HUES48 (cell line): ENCODE measurements around the gene RGS1.

Source experiments
- H3K27ac ChIP-seq: one replicate; pipeline ENCODE4 v1.7.0; 2013; ENCODE audit warnings: low read depth, low read length, inconsistent platforms
- H3K27me3 ChIP-seq: 2 replicates; pipeline ENCODE4 v1.6.1; 2013; ENCODE audit warnings: mild to moderate bottlenecking, low read length; ENCODE audit not compliant: control insufficient read depth, insufficient read depth
- H3K36me3 ChIP-seq: 2 replicates; pipeline ENCODE4 v1.6.1; 2013; ENCODE audit warnings: low read length; ENCODE audit not compliant: control insufficient read depth, insufficient read depth
- H3K4me1 ChIP-seq: 2 replicates; pipeline ENCODE4 v1.6.1; 2013; ENCODE audit warnings: mild to moderate bottlenecking, low read length; ENCODE audit not compliant: control insufficient read depth, insufficient read depth
- H3K4me3 ChIP-seq: 2 replicates; pipeline ENCODE4 v1.5.1; 2013; ENCODE audit warnings: mild to moderate bottlenecking, low read depth, low read length
- H3K9ac ChIP-seq: 2 replicates; pipeline ENCODE4 v1.6.1; 2013; ENCODE audit warnings: mild to moderate bottlenecking, low read depth, low read length, moderate library complexity
- H3K9me3 ChIP-seq: 2 replicates; pipeline ENCODE4 v1.6.1; 2013; ENCODE audit warnings: low read length; ENCODE audit not compliant: control insufficient read depth, insufficient read depth

RGS1 gene

DNA sequence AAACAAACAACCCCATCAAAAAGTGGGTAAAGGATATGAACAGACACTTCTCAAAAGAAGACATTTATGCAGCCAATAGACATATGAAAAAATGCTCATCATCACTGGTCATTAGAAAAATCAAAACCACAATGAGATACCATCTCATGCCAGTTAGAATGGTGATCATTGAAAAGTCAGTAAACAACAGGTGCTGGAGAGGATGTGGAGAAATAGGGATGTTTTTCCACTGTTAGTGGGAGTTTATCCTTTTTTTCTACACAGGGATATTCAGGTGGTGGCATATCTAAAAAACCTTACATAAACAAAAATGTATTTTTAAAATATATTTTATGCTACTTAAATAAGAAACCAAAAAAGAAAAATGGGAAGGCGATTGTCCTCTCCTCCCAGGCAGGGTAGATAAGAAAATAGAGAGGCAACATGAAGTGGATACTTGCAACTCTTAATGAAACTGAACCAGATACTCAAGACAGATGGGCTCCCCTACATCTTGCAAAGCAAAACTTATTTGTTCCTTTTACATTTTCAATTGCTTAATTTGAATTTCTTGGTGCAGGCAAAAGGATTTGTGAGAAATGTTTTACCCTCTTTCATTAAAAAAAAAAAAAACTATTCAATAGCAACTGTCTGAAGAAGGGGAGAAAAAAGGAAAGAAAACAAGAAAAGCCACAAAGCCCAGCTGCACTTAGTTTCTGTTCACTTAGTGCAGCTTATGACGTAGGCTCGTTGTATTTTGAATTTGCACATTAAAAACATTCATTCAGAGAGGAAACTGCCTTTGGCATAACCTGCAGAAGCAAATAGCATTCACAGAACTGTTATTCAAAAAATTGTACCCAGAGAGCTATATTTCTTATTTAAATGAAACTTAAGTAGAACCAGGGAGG, 36.9 kb upstream of the RGS1 start:
- Histone ChIP-seq H3K4me1 (peaks cover 17% of the 10 kb centered on the region), H3K27ac (peak overlapping the region; percentile 38), H3K9ac (peak overlapping the region; percentile 5; the same call in 1 of the 2 replicates), H3K9me3 (no peaks in the 10 kb centered on the region; the same call in 1 of the 2 replicates), H3K4me3 (no peak overlapping the region), H3K36me3 (no peaks in the 10 kb centered on the region), H3K27me3 (no peaks in the 10 kb centered on the region)

DNA sequence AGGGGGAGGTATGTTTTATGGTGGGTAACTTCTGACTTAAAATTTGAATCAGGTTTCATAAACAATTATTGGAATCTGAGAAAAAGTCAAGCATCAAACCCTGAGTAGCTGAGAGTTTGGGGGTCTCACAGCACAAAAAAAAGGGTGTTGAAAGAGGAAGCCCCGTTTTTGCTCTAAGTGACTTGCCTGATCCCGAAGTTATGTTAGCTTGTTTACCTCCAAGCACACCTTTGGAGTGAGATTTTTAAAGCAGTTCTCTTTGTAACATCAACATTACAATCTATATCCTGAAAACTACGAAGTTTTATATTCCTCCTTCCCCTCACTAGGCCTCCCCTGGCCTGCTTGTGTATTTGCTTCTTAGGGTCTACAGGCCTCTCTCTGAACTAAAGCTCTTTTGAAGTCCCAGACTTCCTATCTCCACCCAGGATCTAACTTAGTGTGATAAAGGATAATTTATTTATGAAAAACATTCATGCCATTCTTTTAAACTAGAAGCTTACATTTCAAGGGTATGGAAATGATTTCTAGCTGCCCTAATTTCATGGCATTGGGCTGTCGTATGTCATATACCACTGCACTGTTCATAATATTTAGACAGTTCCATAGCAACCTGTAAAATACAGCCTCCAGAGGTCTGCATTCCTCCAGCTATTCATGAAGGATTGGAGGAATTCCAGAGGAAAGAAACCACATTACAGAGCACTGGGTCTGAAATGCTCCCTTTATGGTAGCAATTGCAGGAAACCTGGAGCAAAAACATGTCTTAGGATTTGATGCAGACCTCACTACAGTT, 36.1 kb upstream of the RGS1 start:
- Histone ChIP-seq H3K9ac (peak overlapping the region; percentile 5; the same call in 1 of the 2 replicates), H3K9me3 (no peaks in the 10 kb centered on the region; the same call in 1 of the 2 replicates), H3K36me3 (no peaks in the 10 kb centered on the region), H3K27ac (peak overlapping the region; percentile 38), H3K27me3 (no peaks in the 10 kb centered on the region), H3K4me3 (no peak overlapping the region), H3K4me1 (peaks cover 17% of the 10 kb centered on the region)

DNA sequence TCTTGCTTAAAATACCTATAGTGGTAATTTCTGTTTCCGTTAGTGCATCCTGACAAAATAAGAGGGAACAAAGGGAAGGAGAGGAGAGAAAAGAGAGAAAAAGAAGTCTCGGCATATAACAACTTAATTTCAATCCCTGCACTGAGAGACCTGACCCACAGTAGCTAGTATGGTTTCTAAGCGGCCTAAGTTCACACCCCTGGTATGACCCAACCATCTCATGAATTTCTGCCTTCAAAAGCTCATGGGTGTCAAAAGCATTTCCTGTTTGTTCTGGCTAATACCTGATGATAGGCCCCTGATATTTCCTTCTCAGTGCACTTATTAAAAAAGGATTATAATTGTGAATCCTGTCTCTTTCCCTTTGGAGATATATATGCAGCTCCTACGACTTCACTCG, 32.1 kb upstream of the RGS1 start:
- Histone ChIP-seq H3K27ac (no peak overlapping the region), H3K9ac (no peak overlapping the region), H3K4me1 (peaks cover 28% of the 10 kb centered on the region), H3K9me3 (no peaks in the 10 kb centered on the region), H3K27me3 (no peaks in the 10 kb centered on the region), H3K4me3 (no peak overlapping the region), H3K36me3 (no peaks in the 10 kb centered on the region)

DNA sequence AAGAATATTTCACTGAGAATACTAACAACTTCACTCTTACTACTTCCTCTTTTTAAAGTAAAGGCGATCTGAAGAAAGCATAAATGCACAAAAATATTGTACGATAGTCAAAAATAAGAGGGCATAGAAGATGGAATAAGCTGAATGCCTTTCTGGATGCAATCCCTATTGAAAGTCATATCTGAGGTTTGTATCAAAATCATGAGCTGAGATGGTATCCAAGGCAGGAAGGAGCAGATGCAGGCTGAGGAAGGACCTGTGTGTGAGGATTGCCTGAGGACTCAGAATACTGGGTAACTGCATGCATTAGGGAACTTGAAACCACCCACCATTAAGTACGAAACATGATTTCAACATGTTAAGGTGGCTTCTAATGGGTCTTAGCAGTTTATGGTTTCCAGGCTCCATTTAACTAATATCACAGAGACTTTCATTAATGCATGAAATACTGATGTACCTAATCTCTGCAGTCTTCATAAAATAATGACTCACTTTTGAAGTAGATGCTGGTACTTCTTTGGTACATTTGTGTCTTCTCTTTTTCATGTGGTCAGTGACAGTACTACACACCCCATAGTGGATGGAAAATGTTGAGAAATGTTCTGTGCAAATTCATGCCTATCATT, 29.6 kb upstream of the RGS1 start:
- no peak overlapping the region for H3K27ac ChIP-seq
- no peaks in the 10 kb centered on the region for H3K27me3 ChIP-seq
- peaks cover 18% of the 10 kb centered on the region; the same call in 1 of the 2 replicates for H3K4me1 ChIP-seq
- no peaks in the 10 kb centered on the region for H3K9me3 ChIP-seq
- no peak overlapping the region for H3K4me3 ChIP-seq
- no peak overlapping the region for H3K9ac ChIP-seq
- H3K36me3 ChIP-seq: no peaks in the 10 kb centered on the region

DNA sequence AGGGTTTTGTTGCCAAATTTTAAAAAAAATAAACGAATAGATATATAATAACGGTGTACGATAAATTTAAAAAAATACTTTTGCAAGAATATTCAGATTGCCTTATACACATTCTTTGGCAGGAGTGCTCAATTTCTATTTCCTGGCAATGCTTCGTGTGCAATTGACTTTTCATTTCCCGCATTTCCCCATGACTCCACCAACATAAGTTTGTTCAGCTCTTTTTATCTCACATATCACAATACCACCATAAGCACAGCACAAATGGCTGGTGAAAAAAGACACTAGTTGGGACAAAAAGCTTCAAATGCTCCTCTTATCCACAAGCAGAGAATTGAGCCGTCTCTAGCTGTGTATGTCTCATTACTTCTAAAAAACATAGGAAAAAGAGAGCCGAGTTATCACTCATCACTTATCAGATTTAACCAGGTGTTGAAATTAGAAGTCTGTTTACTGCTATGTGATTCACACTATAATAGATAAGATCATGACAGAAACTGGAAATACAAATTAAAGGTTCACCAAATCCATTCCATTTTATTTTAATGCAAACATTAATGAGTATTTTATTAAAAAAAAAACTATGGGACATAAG, 28.9 kb upstream of the RGS1 start:
- Histone ChIP-seq H3K9me3 (no peaks in the 10 kb centered on the region), H3K4me1 (peaks cover 18% of the 10 kb centered on the region; the same call in 1 of the 2 replicates), H3K9ac (no peak overlapping the region), H3K27me3 (no peaks in the 10 kb centered on the region), H3K27ac (no peak overlapping the region), H3K36me3 (no peaks in the 10 kb centered on the region), H3K4me3 (no peak overlapping the region)

DNA sequence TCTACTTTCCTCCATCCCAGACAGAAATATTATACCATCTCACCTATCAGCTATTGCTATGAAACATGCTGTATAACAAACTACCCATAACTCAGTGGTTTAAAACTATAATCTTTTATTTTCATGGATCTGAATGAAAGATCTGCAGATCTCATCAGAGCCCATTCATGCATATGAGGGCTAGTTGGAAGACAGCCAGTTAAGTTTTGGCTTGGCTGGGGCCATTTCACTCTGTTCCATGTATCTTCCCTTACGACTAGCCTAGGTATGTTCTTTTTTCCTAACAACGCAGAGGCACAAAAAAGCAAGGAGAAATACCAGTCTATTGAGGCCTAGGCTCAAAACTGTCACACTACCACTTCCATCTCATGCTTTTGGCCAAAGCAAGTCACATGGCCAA, 28.1 kb upstream of the RGS1 start:
- Histone ChIP-seq H3K4me1 (peaks cover 18% of the 10 kb centered on the region; the same call in 1 of the 2 replicates), H3K9ac (no peak overlapping the region), H3K4me3 (no peak overlapping the region), H3K9me3 (no peaks in the 10 kb centered on the region), H3K27ac (no peak overlapping the region), H3K36me3 (no peaks in the 10 kb centered on the region), H3K27me3 (no peaks in the 10 kb centered on the region)

DNA sequence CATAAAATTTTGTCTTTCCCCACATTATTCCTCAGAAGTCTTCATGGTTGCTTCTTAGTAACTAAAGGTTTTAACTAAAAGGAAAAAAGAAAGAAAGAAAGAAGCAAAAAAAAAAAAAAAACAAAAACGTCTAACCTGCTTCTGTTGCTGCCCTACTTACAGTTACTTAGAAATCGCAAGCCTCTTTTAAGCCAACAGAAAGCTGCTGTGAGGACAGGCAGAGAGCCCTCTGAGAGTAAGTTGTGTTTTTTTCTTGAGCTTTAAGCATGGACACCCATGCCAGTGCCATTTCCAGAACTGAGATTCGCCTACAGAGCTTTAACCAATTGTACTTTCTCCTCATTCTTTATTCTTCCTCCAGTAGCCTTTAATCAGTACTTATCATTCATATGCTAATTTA, 25.6 kb upstream of the RGS1 start:
- Histone ChIP-seq H3K4me1 (peaks cover 22% of the 10 kb centered on the region; the same call in 1 of the 2 replicates), H3K27me3 (no peaks in the 10 kb centered on the region), H3K9me3 (no peaks in the 10 kb centered on the region), H3K4me3 (no peak overlapping the region), H3K9ac (no peak overlapping the region), H3K27ac (no peak overlapping the region), H3K36me3 (no peaks in the 10 kb centered on the region)

DNA sequence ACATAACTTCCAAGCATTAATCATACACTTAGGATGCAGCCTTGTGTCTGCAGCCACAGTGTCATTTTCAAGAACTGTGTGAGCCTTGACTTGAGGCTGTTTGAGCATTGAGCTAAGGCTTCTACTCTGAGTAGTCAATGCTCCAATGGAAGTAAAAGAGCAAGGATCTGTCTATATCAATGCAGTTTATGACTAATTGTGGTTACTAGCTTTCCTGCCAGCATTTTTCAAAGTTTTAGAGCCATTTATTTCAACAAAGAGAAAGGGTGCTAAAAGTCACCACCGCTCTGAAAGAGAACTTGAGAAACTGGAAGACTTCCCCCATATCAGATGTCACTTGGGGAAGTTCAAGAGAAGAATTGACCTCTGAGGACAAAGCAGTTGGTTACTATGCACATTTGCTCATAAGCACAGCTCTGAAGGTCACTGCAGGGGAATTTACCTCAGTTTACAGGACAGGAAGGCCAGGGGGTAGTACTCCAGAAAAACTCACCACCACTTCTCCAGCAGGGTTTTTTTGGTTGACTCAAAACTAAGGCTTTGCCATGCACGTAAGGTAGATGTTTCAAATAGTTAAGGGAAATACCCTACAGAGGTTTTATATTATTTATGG, 24.5 kb upstream of the RGS1 start:
- no peak overlapping the region for H3K9ac ChIP-seq
- no peak overlapping the region for H3K27ac ChIP-seq
- no peaks in the 10 kb centered on the region for H3K36me3 ChIP-seq
- no peak overlapping the region for H3K4me3 ChIP-seq
- no peaks in the 10 kb centered on the region for H3K9me3 ChIP-seq
- no peaks in the 10 kb centered on the region for H3K27me3 ChIP-seq
- peaks cover 14% of the 10 kb centered on the region; the same call in 1 of the 2 replicates for H3K4me1 ChIP-seq

DNA sequence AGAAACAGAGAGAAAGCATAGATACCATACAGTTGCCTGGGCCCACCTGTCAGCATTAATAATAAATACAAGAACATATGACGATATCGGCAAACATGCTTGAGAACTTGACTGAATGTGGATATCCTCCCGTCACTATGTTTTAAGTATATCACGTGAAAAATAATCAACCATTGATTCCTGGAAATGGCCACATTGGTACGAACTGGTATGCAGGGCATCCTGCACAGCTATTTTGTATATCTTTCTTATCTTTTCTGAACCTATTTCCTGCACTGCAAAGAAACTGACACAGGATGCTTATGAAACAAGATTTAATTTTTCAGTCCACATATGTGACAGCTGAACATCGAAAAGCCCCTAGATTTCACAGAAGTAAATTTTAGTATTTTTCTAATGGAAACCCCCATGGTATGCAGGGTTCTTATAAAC, 22.8 kb upstream of the RGS1 start:
- H3K36me3 ChIP-seq: no peaks in the 10 kb centered on the region
- H3K27me3 ChIP-seq: no peaks in the 10 kb centered on the region
- no peak overlapping the region for H3K9ac ChIP-seq
- H3K27ac ChIP-seq: no peak overlapping the region
- no peaks in the 10 kb centered on the region for H3K9me3 ChIP-seq
- H3K4me3 ChIP-seq: no peak overlapping the region
- H3K4me1 ChIP-seq: peaks cover 12% of the 10 kb centered on the region; the same call in 1 of the 2 replicates

DNA sequence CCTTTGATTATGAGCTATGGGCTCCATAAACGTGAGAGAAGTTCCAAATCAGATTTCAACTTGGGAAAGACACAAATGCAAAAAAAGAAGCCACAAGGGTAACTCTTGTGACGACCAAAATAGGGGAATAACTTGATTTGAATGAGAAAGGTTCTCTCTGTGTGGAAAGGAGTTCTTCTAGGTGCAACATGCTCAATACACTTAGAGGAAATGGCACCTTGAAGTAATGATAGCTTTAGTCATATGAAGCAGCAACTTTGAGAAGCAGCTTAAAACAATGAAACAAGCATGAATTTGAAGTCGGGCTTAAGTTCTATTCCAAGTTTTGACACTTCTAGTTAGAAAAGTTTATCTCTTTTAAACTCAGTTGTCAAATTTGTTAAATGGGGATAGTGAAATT, 21.8 kb upstream of the RGS1 start:
- H3K27ac ChIP-seq: no peak overlapping the region
- no peaks in the 10 kb centered on the region for H3K9me3 ChIP-seq
- H3K4me3 ChIP-seq: no peak overlapping the region
- H3K4me1 ChIP-seq: peaks cover 12% of the 10 kb centered on the region; the same call in 1 of the 2 replicates
- H3K36me3 ChIP-seq: no peaks in the 10 kb centered on the region
- H3K27me3 ChIP-seq: no peaks in the 10 kb centered on the region
- H3K9ac ChIP-seq: no peak overlapping the region
